ENCODE results near the gene RHOT2.

RHOT2 gene

DNA sequence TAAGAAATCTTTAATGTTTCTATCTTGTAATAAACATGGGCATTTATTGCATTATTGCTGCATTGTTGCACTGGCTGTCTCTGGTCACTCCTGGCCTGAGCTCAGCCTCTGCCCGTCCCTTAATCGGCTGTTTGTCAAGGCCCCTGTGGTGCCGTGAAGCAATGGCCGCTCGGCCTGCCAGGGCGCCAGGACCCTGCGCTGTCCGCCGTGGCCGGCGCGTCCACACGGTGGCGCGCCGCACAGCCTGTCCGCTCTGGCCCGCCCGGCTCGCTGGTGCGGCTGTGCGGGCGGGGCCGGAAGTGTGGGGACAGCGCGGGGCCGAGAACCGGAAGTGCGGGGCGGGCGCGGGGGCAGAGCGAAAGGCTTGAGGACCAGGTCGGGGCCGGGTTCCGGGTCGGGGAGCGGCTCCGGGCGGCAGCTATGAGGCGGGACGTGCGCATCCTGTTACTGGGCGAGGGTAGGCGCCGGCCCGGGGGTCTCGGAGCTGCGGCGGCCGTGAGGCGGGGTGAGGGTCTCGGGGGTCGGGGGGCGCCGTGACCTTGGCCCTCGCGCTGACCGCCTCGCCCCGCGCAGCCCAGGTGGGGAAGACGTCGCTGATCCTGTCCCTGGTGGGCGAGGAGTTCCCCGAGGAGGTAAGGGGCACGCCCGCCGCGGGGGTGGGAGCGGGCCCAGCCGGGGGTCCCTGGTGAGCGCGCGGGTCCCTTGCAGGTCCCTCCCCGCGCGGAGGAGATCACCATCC lies at the start of gene RHOT2:
TSS of gene RHOT2 (plus strand) at position 353 of the 739 bp plus-strand sequence. CDS start at position 421, 68 bp downstream.
- DNase-seq: peak; percentile 41

DNA sequence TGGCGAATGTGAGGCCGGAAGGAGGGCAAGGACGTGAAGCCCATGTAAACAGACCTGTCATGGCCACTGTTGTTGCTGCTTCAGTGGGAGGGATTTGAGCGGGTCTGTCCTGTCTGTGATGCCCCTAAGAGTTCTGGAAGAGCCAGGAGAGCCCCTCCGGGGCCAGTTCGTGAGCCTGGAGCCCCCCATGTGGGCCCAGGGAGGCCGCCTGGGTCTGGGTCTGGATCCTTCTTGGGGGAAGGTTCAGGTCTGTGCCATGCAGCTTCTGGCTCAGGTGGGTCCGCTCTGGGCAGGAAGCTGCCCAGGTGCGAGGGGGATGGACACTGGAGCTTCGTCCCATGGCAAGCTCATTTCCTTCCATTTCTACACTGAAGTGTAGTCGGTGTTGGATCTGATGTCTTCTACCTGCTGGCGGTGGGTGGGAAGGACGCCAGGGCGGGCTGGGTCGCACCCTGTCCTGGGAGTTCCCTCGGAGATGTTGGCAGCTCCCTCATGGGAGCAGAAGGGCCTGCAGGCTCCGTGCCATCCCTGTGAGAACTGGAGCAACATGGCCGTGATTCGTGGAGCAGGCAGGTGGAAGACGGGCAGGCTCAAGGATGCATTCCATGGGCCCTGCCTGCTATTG lies 48.3 kb upstream of the RHOT2 start:
- no peak for DNase-seq

DNA sequence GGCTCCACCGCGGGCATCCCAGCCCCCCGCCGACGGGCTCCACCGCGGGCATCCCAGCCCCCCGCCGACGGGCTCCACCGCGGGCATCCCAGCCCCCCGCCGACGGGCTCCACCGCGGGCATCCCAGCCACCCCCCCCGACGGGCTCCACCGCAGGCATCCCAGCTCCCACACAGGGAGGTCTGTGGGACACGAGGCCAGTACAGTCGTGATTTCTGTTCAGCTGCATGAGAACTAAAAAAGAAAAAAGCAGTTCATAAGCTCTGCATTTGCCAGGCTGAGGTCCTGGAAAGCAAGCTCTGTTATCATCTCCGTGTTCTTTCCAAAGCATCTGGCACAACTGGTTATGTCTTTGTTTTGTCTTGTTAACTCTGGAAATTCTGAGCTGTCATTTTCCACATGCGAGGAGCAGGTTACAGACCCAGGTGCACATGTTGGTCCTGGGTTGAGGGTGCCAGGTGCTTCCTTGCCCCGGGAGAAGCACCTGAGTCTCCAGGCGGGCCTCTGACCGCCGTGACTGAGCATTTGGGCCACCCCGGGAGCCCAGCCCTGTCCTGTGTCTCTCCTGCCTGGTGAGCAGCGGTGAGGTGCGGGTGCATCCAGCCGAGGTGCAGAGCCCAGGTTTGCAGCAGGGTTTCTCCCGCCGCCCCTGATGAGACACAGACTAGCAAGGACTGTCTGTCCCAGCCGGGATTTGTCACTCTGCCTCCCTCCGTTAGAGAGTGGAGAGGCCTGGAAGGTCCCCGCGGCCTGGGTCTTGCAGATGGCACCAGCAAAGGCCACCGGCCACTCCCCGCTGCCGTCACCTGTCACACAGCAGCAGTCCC lies 47.0 kb upstream of the RHOT2 start:
- DNase-seq: no peak

DNA sequence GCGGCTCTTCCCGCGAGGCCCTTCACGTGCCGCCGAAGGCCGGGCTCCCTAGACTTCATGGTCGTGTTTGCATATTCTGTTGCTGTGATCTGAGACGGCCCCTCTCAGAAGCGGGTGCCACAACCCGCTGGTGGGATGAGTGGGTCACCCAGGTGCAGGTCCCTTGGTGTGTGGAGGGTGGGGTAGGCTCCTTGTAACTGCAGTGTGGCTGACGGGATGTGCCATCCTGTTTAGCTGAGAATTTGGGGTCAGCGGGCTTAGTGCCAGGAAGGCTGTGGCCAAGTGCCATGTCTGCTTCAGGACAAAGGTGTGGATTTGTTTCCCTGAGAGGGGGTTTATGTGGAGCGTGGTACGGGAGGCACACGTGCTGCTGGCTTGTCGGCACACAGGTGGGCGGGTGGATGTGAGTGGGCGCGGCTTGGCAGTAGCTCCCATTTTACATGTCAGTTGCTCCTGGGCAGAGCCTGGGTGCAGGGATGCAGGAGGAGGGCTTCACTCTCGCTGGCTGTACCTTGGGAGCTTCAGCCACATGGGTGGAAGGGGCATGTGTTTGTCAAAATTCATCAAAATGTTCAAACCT lies 46.3 kb upstream of the RHOT2 start:
- no peak for DNase-seq

DNA sequence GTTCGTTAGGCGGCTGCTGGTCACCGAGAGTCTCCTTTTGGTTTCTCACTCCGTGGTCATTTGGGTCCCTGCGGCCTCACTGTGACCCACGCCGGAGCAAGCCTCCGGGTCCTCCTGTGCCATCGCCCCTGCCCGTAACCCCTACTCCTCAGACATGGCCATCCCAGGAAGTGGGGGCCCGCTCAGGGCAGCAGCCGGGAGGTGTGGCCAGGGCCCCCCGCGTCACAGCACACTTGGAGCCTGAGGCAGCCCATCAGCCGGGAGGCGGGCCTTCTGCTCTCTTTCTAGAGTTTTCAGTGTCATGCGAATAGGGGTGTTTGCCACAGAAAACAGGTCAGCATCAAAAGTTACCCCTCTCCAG lies 45.0 kb upstream of the RHOT2 start:
- DNase-seq: no peak

DNA sequence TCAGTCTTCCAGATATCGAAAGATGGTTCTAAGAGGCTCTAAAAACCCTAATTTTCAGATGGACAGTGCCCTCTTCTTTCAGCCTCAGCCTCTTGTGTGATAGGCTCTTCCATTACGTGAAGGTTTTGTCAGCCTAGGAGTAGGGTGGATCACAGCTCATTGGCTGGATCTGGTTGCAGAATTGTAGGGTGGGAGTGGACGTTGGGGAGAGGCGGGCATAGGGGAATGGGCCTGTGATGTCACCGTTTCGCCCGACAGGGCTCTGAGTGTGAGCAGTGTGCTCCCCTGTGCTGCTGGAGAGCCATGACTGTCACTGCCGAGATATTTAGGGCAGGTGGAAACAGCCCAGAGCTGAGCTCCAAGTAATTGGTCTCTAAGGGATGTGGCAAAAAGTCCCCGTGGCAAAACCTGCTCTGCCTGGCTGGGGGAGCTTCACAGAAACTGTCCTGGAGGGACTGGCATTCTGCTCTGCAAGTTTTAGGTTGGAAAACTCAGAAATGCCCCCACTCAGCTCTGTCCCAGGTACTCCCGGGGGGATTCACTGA lies 43.3 kb upstream of the RHOT2 start:
- DNase-seq: no peak

DNA sequence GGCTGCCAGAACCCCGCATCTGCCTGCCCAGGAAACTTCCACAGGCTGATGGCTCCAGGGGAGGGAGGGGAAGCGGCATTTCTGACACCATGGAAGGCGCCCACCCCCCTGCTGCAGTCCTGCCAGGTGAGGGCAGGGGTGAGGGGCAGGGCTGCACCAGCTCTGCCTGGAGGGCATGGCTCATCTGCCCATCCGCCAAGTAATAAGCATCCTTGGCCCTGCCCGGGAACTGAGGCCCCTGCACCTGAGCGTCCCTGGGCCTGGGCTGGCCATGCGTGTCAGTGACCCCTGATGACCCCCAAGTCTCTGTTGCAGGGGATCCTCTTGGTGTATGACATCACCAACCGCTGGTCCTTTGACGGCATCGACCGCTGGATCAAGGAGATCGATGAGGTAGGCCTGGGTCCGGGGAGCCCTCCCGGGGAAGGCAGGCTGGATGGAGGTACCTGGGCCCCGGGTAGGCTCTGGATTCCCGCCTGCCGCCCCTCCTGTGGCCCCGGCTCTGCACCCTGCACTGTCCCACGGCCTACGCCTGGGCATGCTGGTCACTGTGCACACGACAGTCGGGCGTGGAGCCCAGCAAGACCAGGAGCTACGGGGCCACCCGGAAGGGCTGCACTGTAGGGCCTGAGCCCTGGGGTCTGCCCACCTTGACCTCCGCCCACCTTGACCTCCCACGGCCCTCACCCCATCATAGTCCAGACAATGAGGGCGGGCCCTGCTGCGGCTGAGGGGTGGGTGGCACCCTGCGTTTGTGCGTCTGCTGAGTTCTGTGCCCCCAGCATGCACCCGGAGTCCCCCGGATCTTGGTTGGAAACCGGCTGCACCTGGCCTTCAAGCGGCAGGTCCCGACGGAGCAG lies 42.6 kb upstream of the RHOT2 start:
- no peak for DNase-seq

DNA sequence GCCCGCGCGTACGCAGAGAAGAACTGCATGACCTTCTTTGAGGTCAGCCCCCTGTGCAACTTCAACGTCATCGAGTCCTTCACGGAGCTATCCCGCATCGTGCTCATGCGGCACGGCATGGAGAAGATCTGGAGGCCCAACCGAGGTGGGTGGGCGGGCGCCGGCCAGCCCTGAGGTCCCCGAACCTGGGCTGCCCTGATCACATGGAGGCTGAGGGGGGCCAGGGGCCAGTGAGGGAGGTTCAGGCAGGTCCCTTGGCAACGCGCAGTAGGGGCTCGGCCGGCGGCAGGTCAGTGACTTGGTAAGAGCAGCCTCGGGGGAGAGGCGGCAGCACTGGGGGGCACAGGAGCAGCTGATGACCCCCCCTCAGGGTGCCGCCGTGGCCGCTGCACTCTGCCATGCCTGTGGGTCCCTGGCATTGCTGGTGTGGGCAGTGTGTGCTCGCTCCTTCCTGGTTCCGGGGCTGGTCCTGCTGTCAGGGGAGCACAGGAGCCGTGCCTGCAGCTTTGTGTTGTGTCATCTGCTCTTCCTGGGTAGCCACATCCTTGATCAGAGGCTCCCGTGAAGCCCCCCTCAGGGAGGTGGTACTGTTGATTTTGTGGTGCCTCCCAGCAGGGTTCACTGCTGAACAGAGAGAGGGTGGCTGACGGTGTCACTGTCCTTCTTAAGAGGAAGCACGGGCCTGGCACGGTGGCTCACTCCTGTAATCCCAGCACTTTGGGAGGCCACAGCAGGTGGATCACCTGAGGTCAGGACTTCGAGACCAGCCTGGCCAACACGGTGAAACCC lies 41.8 kb upstream of the RHOT2 start:
- no peak for DNase-seq

DNA sequence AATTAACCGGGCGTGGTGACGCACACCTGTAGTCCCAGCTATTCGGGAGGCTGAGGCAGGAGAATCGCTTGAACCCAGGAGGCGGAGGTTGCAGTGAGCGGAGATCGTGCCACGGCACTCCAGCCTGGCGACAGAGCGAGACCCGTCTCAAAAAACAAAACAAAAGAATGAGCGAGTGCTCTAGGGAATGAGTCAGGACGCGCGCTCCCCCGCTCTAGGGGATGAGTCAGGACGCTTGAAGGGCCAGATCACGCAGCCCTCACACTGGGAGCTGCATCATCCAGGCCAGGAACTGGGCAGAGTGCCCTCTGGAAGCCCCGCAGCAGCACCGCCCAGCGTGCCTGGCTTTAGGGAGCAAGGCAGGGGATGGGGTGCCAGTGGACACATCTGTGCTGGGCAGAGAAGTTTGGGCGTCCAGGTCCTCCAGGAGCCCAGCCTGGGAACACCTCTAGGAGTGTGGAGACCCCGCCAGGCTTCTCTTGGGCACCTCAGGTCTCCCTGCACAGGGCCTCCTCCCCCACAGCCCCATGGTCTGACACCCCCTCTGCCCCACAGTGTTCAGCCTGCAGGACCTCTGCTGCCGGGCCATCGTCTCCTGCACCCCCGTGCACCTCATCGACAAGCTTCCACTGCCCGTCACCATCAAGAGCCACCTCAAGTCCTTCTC lies 41.0 kb upstream of the RHOT2 start:
- DNase-seq: no peak

DNA sequence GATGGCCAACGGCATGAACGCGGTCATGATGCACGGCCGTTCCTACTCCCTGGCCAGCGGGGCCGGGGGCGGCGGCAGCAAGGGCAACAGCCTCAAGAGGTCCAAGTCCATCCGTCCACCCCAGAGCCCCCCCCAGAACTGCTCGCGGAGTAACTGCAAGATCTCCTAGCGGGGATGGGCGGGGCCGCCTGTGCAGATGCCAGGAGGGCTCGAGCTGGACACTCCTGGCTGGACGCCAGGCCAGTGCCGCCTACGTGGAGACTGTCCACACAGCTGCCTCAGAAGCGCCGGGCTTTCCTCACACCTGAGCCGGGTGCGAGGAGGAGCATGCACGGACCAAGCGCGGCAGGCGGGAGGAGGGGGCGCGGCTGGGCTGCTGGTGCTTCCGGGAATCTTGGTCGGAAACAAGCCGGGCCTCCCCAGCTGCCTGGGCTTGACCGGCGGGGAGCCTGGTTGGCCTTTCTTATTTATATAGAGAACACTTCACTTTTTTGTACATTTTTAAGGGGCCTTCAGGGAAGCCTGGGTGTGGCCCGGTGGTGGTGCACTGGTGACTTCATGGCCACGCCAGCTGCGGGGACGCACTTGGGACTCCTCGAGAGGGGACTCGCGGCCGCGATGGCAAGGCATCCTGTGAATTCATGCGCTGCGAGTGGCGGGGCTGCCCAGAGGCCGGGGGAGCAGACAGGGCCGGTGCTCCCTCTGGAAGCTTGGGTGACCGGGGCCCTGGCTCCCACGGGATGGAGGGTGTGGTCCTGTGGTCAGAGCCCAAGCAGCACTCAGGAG lies 40.3 kb upstream of the RHOT2 start:
- DNase-seq: no peak

DNA sequence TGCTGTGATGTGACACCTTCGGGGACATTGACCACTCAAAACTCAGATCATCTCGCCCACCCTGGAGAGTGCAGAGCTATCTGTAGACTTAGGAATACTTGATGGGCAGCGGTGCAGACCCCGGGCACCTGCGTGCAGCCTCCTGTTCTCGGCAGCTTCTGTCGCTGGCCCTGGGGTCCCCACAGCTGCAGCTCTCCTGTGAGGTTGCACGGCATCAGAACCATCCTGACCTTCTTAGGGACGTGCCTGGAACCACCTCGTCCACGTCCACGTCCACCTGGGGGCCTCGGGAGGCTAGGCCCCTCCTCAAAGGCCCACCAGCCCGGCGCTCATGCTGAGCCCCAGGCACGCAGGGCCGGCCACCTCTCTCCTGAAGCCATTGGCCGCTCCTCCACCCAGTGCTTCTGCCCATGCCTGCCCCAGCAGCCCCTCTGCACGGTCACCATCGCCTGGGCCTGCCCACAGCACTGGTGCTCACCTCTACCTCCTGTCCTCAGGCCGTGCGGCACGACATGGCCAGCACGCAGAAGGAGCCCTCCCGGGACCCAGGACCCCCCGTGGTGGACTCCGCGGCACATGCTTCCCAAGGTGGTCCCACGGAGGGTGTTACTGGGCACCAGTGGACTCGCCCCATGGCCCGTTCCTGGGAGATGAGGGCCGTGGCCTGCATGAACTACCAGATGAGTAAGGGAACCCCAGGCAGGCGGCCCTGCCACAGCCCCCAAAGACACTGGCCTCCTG lies 39.4 kb upstream of the RHOT2 start:
- no peak for DNase-seq

DNA sequence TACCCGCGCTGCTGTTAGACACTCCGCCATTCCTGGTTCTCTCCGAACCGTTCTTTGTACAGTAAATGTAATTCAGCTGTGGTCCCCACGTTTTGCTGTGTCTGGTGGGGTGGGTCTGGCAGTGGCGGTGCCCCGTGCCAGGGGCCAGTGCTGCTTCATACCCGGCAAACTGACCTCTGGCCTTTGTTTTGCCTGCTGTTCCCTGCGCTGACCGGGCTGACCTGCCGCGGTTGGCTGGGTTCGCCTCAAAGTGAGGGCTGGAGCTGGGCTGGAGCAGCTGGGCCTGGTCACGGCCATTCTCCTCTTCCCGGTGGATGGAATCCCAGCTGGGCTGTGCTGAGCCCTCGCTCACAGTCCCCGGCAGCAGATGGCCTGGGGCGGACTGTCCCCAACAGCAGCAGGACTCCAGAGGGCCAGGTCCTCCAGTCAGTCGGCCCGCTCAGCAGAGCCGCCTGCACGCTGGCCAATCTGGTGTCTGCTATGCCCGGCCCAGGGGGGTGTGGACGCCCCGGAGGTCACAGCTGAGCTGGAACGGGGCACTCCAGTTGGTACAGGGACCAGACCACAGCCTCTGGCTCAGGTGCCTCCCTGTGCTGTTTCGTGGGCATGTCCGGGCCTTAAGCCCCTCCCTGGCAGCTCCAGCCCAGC lies 38.6 kb upstream of the RHOT2 start:
- DNase-seq: no peak

DNA sequence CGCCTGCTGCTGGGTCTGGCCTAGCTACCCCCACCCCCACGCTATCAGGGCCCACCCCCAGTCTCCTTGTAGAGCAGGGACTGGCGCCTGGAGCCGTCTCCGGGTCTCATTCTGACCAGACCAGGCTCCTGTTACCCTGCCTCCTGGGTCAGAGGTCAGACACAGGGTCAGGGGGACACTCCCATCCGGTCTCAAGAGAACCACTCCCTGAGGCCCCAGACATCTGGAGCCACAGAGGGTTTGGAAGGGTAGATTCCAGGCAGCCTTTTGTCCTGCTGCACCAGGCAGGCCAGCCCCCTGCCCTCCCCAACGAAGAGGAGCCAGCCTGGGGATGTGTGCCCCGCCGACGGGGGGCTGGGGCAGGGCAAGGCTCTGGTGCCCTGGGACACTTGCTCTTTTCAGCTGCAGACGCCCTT lies 38.1 kb upstream of the RHOT2 start:
- DNase-seq: no peak

DNA sequence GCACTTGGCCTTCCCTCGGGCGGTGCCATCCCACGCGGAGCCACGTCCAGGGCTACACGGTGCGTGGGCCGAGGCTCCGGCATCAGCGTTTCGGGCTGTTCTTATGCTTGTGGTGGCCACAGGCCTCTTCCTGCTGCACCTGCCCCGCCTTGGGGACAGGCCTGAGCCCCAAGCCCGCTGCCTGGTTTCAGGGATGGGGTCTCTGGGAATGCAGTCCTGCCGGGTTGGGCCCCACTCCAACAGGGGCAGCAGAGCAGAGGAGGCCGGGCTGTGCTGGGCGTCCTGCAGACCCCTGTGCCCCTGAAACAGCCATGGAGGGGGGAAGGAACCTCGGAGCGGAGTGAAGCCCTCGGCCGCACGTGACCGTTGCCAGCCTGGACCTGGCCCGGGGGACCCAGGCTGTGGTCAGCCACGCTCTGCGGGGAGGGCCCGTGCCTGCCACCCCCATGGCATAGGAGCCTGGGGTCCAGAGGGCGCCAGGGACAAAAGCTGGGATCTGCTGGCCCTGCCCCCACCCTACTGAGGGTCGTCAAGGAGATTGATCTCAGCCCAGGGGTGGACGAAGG lies 37.6 kb upstream of the RHOT2 start:
- DNase-seq: no peak

DNA sequence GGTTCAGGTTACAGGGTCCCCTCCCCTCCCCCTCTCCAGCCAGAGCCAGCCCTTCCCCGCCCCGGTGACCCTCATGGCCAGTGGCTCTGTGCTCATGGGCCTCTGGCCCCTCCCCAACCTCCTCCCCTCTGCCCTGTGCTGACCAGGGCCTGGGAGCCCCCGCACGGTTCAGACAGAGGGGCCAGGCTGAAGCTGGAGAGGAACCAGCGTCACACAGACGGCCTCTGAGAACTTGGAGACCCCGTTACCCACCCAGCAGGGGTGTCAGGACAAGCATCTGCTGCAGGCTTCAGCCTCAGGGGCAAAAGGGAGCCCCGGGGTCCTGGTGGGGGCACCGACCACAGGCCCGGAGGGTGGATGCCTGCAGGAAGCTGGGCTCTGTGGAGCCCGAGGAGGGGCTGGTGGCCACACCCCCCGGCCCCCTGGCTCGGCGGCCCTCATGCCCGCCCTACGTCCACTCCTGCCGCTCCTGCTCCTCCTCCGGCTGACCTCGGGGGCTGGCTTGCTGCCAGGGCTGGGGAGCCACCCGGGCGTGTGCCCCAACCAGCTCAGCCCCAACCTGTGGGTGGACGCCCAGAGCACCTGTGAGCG lies 37.0 kb upstream of the RHOT2 start, which contains the start of gene WFIKKN1:
TSS of gene WFIKKN1 (plus strand) at position 171 of the 591 bp plus-strand sequence. CDS start at position 440, 269 bp downstream.
- no peak for DNase-seq

DNA sequence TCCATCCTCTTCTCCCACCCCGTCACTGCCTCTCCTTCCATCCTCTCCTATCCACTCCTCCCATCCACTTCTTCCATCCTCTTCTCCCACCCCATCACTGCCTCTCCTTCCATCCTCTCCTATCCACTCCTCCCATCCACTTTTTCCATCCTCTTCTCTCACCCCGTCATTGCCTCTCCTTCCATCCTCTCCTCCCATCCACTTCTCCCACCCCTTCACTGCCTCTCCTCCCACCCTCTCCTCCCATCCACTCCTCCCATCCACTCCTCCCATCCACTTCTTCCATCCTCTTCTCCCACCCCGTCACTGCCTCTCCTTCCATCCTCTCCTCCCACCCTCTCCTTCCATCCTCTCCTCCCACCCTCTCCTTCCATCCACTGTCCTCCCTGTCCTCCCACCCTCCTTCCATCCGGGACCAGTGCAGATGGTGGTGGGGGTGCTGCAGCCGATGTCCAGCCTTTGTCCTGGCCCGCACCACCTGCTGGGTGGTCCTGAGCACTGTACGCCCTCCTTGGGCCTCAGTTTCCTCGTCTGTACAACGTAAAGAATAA lies 36.0 kb upstream of the RHOT2 start:
- no peak for DNase-seq

Measured in NCI-H1694 treated with DMSO at 0.1 percent for 48 hours (cell line).